ENCODE data around the gene CLIP4.

- TF ChIP-seq, protein P1, sequence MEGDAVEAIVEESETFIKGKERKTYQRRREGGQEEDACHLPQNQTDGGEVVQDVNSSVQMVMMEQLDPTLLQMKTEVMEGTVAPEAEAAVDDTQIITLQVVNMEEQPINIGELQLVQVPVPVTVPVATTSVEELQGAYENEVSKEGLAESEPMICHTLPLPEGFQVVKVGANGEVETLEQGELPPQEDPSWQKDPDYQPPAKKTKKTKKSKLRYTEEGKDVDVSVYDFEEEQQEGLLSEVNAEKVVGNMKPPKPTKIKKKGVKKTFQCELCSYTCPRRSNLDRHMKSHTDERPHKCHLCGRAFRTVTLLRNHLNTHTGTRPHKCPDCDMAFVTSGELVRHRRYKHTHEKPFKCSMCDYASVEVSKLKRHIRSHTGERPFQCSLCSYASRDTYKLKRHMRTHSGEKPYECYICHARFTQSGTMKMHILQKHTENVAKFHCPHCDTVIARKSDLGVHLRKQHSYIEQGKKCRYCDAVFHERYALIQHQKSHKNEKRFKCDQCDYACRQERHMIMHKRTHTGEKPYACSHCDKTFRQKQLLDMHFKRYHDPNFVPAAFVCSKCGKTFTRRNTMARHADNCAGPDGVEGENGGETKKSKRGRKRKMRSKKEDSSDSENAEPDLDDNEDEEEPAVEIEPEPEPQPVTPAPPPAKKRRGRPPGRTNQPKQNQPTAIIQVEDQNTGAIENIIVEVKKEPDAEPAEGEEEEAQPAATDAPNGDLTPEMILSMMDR (IDR thresholded peaks at IDR 0.05), result no peak
- no peak for TF ChIP-seq POLR2A (IDR thresholded peaks at IDR 0.05)
Measured at GRCh38 chr2:29195796-29196195, 80.6 kb downstream of the CLIP4 start.

Measured in transverse colon (tissue), 3 donors.